SK-N-MC (cell line): ENCODE results near the gene HNF4A.

Experiments used
- DNase-seq: peaks from one replicate; pipeline ENCODE4 v3.0.0-alpha.2; 2011; ENCODE audit warnings: low read depth, low spot score
- H3K27ac ChIP-seq: fragments of 200-600 bp; sonication (generic); 2 replicates; pipeline ENCODE4 v1.5.1; 2016; ENCODE audit warnings: mixed run types
- H3K36me3 ChIP-seq: fragments of 200-600 bp; sonication (generic); 2 replicates; pipeline ENCODE4 v1.6.1; 2017; ENCODE audit warnings: antibody characterized with exemption, low read length, mixed read lengths; ENCODE audit not compliant: insufficient read depth
- H3K4me3 ChIP-seq: fragments of 200-600 bp; sonication (generic); 2 replicates; pipeline ENCODE4 v1.5.1; 2016
- H3K9ac ChIP-seq: fragments of 200-600 bp; sonication (generic); 2 replicates; pipeline ENCODE4 v1.8.0; 2017; ENCODE audit warnings: mixed run types, mixed read lengths; ENCODE audit not compliant: insufficient read length
- H3K9me3 ChIP-seq: fragments of 200-600 bp; sonication (generic); 2 replicates; pipeline ENCODE4 v1.6.1; 2017; ENCODE audit warnings: low read depth, mild to moderate bottlenecking, antibody characterized with exemption, low read length, moderate library complexity, mixed read lengths
- EZH2 ChIP-seq: fragments of 200-600 bp; sonication (generic); IDR thresholded peaks from one replicate; pipeline ENCODE4 v1.6.1; 2017; ENCODE audit warnings: antibody characterized with exemption
- FOXP2 ChIP-seq: optimal IDR thresholded peaks from 2 replicates; pipeline ENCODE3; 2011; ENCODE audit warnings: mild to moderate bottlenecking, moderate library complexity; ENCODE audit not compliant: insufficient read depth; ENCODE audit errors: extremely low read length, control extremely low read depth
- POLR2AphosphoS5 ChIP-seq: IDR thresholded peaks from 2 replicates; pipeline ENCODE4 v1.6.1; 2012; ENCODE audit warnings: mild to moderate bottlenecking, low read depth, low read length, borderline replicate concordance

Gene HNF4A

DNA sequence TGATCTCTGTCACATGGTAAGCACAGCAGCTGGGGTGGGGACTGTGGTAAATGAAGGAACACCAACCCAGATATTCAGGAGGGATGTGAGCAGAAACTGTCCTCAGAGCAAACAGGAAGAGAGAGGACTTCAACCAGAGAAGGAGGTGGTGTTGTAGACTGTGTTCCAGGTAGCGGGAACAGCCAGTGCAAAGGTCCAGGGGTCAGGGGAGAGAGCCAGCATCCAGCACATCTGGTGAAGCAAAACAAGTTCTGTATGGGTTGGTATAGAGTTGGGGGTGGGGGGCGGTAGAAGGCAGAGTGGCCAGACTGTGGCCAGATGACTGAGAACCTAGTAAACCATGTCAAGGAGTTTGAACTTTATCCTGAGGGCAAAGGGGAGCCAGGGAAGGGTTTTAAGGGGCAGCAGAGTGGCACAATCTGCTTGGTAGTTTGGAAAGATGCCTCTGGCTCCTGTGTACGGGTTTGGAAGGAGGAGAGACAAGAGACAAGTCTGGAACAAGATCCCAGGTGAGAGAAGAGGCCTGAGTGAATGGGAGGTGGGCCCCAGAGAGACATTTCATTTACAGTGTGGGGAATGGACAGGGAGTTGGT is 92.4 kb downstream of the HNF4A start:
- no peak for DNase-seq
- no peaks in the 10 kb centered on the region for H3K9me3 ChIP-seq
- H3K4me3 ChIP-seq: no peak overlapping the region
- no peaks in the 10 kb centered on the region for H3K36me3 ChIP-seq
- TF ChIP-seq EZH2 (no peak), POLR2AphosphoS5 (no peak), FOXP2 (no peak)
- H3K9ac ChIP-seq: no peak overlapping the region
- H3K27ac ChIP-seq: no peak overlapping the region

DNA sequence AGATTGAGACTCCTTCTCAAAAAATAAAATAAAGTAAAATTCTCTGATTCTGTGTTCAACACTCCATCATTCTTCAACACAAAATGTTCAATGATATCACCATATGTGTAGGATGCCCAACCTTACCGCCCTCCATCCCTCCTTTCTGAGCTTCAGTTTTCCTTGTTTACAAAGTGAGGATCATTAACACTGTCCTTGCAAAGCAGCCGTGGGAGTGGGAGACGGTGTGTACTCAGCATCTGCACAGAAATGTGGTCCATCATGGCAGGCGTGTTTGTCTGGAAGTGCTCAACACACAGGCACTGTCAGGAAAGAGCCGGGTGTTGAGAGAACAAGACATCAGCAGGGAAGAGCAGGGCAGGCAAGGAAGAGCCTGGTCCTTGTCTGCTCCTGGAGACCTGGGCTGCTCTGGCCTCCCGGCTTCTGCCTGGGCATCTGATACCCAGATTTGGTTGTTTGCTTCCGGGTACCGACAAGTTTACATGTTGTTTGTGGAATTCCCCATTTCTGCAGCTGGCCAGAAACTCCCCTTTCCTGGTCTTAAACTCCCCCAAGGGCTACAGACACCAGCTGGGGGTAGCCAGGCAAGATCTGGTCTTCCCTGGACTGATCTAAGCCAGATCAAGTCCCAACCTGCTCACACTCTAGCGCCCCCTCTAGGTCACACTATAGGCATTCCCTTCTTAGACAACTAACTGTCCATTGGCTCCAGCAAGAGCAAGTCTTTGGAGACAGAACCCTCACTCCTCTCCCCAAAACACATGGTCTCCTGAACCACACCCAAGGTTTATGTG is 93.5 kb downstream of the HNF4A start:
- Histone ChIP-seq H3K9ac (no peak overlapping the region), H3K9me3 (no peaks in the 10 kb centered on the region), H3K4me3 (no peak overlapping the region), H3K36me3 (no peaks in the 10 kb centered on the region), H3K27ac (no peak overlapping the region)
- TF ChIP-seq FOXP2 (no peak), POLR2AphosphoS5 (no peak), EZH2 (no peak)
- DNase-seq: no peak

DNA sequence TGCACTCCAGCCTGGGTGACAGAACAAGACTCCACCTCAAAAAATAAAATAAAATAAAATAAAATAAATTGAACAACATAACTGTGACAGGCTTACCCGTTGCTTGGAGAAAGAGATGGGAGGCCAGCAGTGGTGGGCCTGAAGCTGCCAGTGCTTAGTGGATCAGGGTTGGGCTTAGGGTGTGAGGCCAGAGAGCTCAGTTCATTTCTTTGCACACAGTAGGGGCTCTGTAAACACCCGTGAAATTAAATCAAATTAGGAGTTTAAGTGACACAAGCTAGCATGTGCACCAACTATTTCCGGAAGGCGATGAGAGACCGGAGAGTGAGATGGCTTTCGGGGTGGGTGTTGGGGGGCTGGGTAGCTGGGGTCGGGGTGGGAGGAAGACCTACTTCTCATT is 94.4 kb downstream of the HNF4A start:
- Histone ChIP-seq H3K9me3 (no peaks in the 10 kb centered on the region), H3K4me3 (no peak overlapping the region), H3K9ac (no peak overlapping the region), H3K36me3 (no peaks in the 10 kb centered on the region), H3K27ac (no peak overlapping the region)
- TF ChIP-seq POLR2AphosphoS5 (no peak), EZH2 (no peak), FOXP2 (no peak)
- DNase-seq: no peak

DNA sequence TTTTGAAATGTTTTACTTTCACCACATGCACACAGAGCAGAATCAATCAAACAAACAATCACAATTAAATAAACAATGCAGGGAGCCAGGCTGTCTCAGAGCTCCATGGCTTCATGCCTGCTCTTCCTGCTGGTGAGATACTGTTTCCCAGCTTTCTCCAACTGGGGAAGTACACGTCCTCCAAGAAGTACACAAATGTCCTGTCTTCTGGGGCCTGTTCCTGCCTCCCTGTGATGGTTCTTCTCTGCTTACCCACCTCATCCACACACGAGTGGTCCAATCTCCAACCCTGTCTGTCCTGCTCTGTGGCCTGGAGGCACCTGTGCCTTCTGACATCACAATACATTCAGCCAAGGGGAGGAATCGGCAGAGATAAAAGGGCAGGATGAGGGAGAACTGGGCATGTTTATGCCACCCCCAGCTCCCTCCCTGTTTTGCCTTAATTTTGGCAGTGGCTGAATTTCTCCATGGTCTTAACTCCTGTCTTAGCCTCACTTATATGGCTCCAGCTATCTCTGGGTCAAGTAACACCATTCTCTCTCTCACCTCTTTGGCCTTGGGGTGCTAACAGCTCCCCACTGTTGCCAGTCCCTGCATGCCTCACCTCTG is 94.9 kb downstream of the HNF4A start:
- H3K4me3 ChIP-seq: no peak overlapping the region
- TF ChIP-seq EZH2 (no peak), POLR2AphosphoS5 (no peak), FOXP2 (no peak)
- no peak for DNase-seq
- H3K36me3 ChIP-seq: no peaks in the 10 kb centered on the region
- no peak overlapping the region for H3K27ac ChIP-seq
- no peaks in the 10 kb centered on the region for H3K9me3 ChIP-seq
- no peak overlapping the region for H3K9ac ChIP-seq

DNA sequence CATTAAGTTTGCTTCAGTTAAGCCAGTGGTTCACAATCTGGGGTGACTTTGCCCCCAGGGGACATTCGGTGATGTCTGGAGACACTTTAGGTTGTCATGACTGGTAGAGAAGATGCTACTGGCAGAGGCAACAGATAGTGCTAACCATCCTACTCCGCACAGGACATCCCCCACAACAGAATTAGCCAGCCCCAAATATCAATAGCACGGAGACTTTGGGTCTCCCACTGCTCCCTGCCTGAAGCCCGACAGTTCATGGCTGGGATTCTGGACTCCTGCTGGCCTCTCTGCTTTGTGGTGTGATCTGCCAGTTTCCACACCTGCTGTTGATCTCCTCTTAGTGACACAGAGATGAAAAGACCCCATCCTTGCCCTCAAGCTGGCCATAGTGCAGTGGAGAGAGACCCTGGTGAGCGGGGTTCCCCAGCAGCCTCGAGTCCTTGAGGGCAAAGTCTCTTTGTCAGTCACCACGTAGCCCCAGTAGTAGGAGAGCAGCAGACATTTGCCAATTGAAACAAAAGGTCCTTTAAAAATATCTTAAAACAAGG is 95.5 kb downstream of the HNF4A start:
- TF ChIP-seq EZH2 (no peak), FOXP2 (no peak), POLR2AphosphoS5 (no peak)
- no peak overlapping the region for H3K4me3 ChIP-seq
- H3K36me3 ChIP-seq: no peaks in the 10 kb centered on the region
- no peak overlapping the region for H3K27ac ChIP-seq
- H3K9me3 ChIP-seq: no peaks in the 10 kb centered on the region
- DNase-seq: no peak
- H3K9ac ChIP-seq: no peak overlapping the region

DNA sequence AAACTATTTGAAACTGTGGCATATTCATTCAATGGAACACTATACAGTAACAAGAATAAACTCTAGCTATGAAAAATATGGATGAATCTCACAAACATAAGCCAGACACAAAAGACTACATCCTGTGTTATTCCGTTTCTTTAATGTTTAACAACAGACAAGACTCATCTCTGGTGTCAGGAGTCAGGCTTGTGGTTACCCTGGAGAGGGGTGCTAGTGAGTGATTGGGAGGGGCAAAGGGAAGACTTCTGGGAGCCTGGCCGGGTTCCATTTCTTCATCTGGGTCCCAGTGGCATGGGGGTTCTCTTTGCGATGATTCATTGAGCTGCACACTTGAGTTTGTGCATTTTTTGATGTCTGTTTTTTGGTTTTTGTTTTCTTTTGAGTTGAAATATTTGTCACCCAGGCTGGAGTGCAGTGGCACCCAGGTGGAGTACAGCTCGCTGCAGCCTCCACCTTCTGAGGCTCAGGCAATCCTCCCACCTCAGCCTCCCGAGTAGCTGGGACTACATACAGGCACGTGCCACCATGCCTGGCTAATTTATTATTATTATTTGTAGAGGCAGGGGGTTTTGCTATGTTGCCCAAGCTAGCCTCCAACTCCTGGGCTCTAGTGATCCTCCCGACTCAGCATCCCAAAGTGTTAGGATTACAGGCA is 98.9 kb downstream of the HNF4A start:
- H3K36me3 ChIP-seq: no peaks in the 10 kb centered on the region
- TF ChIP-seq POLR2AphosphoS5 (no peak), FOXP2 (no peak), EZH2 (no peak)
- H3K9ac ChIP-seq: no peak overlapping the region
- no peaks in the 10 kb centered on the region for H3K9me3 ChIP-seq
- H3K27ac ChIP-seq: no peak overlapping the region
- DNase-seq: no peak
- no peak overlapping the region for H3K4me3 ChIP-seq

DNA sequence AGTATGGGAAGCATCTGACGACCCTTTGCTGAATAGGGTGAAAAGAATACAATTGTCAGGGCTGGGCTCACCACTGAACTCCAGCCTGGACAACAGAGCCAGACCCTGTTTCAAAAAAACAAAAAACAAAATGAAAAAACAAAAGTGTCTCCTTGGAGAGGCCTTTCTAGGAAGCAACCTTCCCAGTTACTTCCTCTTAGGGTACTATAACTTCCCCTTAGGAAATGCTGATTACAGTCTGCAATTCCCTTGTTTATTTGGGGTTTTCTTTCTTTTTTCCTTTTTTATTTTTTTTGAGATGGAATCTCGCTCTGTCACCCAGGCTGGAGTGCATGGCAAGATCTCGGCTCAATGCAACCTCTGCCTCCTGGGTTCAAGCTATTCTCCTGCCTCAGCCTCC is 99.6 kb downstream of the HNF4A start:
- TF ChIP-seq FOXP2 (no peak), EZH2 (no peak), POLR2AphosphoS5 (no peak)
- no peak overlapping the region for H3K27ac ChIP-seq
- DNase-seq: no peak

DNA sequence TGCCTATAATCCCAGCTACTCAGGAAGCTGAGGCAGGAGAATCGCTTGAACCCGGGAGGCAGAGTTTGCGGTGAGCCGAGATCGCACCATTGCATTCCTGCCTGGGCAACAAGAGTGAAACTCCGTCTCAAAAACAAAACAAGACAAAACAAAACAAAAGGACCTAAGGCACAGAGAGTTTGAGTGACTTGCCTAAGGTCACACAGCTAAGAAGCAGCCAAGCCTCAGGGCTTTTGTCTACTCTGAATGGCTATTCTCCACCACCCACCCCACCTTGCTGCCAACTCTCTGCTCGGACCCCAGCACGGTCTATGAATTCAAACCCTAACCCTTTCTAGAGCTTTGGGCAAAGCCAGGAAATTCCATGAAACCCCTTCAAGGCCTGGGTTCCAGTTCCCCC is 101.1 kb downstream of the HNF4A start:
- TF ChIP-seq FOXP2 (no peak), EZH2 (no peak), POLR2AphosphoS5 (no peak)
- Histone ChIP-seq H3K4me3 (no peak overlapping the region), H3K9ac (no peak overlapping the region), H3K36me3 (no peaks in the 10 kb centered on the region), H3K9me3 (no peaks in the 10 kb centered on the region), H3K27ac (no peak overlapping the region)
- DNase-seq: no peak

More for the DNA sequence above, 99.6 kb downstream of the HNF4A start:
- Histone ChIP-seq H3K4me3 (no peak overlapping the region), H3K9me3 (no peaks in the 10 kb centered on the region), H3K9ac (no peak overlapping the region), H3K36me3 (no peaks in the 10 kb centered on the region)
